ENCODE data around the gene DMRT3. TPM values are rescaled to one million over a fixed set of nuclear protein-coding genes. Genes with fewer than 3 reads are reported as not detected.

DMRT3 gene
- total RNA-seq, 1 donor from 2014 or later, result not detected

DNA sequence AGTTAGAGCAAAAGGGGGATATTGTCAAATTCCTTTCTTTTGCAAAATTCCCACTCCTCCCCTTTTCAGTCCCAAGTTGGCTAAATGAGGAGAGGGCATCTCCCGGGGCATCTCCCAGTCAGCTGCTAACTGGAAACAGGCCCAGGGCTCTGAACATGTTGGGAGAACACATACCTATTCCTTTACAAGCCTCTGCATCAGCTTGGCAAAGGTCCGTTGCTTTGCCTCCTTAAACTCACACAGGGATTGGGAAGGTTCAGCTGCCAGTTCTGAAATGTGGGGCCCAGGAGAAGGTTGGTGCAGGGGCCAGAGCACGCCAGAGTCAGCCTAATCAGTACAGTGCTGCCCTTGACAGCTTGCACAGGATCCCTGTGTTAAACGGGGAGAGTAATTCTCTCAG lies 11.0 kb upstream of the DMRT3 start:
- no peak overlapping the region for H3K4me3 Mint-ChIP-seq (ENCODE audit: unreplicated experiment)
- no peak overlapping the region for H3K27ac Mint-ChIP-seq (ENCODE audit: unreplicated experiment)
- H3K9me3 Mint-ChIP-seq (ENCODE audit: unreplicated experiment), result no peaks in the 10 kb centered on the region
- TF ChIP-seq, protein P1, sequence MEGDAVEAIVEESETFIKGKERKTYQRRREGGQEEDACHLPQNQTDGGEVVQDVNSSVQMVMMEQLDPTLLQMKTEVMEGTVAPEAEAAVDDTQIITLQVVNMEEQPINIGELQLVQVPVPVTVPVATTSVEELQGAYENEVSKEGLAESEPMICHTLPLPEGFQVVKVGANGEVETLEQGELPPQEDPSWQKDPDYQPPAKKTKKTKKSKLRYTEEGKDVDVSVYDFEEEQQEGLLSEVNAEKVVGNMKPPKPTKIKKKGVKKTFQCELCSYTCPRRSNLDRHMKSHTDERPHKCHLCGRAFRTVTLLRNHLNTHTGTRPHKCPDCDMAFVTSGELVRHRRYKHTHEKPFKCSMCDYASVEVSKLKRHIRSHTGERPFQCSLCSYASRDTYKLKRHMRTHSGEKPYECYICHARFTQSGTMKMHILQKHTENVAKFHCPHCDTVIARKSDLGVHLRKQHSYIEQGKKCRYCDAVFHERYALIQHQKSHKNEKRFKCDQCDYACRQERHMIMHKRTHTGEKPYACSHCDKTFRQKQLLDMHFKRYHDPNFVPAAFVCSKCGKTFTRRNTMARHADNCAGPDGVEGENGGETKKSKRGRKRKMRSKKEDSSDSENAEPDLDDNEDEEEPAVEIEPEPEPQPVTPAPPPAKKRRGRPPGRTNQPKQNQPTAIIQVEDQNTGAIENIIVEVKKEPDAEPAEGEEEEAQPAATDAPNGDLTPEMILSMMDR (IDR thresholded peaks at IDR 0.05; ENCODE audit: unreplicated experiment), result no peak
- no peak for DNase-seq (ENCODE audit: low spot score)
- no peaks in the 10 kb centered on the region for H3K36me3 Mint-ChIP-seq (ENCODE audit: low read depth, unreplicated experiment)
- H3K4me1 Mint-ChIP-seq (ENCODE audit: unreplicated experiment), result peaks cover 13% of the 10 kb centered on the region
- H3K27me3 Mint-ChIP-seq (ENCODE audit: unreplicated experiment), result peaks cover 16% of the 10 kb centered on the region

- DNase-seq (ENCODE audit: low spot score), result no peak
- Mint-ChIP-seq H3K4me3 (ENCODE audit: unreplicated experiment) (no peak overlapping the region), H3K9me3 (ENCODE audit: unreplicated experiment) (no peaks in the 10 kb centered on the region), H3K27ac (ENCODE audit: unreplicated experiment) (no peak overlapping the region), H3K36me3 (ENCODE audit: low read depth, unreplicated experiment) (no peaks in the 10 kb centered on the region), H3K4me1 (ENCODE audit: unreplicated experiment) (peaks cover 16% of the 10 kb centered on the region), H3K27me3 (ENCODE audit: unreplicated experiment) (peaks cover 19% of the 10 kb centered on the region)
- TF ChIP-seq, protein P1 (IDR thresholded peaks at IDR 0.05; ENCODE audit: unreplicated experiment), result no peak
Measured at GRCh38 chr9:966870-967269, 9.6 kb upstream of the DMRT3 start.

DNA sequence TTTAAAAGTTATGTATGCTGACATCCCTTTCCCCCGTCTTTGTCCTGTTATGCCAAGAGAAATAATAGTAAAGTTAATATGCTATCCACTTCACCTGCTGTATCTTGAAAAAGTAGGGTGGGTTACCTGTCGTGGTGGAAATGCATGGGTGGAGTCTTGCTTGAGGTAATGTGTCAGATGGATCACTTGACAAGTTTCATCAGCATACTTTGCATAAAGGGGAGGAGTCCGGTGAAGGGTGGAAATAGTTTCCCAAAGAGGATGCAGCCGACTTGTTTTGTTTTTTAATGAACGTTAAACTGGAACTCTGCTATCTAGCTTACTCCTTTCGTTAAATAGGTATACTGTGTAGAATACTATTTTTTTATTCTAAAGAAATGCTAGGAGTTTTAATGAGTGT lies 9.0 kb upstream of the DMRT3 start:
- Mint-ChIP-seq H3K9me3 (ENCODE audit: unreplicated experiment) (no peaks in the 10 kb centered on the region), H3K27me3 (ENCODE audit: unreplicated experiment) (peaks cover 19% of the 10 kb centered on the region), H3K27ac (ENCODE audit: unreplicated experiment) (no peak overlapping the region), H3K4me3 (ENCODE audit: unreplicated experiment) (no peak overlapping the region), H3K36me3 (ENCODE audit: low read depth, unreplicated experiment) (no peaks in the 10 kb centered on the region), H3K4me1 (ENCODE audit: unreplicated experiment) (peaks cover 16% of the 10 kb centered on the region)
- TF ChIP-seq, protein P1 (IDR thresholded peaks at IDR 0.05; ENCODE audit: unreplicated experiment), result no peak
- no peak for DNase-seq (ENCODE audit: low spot score)

DNA sequence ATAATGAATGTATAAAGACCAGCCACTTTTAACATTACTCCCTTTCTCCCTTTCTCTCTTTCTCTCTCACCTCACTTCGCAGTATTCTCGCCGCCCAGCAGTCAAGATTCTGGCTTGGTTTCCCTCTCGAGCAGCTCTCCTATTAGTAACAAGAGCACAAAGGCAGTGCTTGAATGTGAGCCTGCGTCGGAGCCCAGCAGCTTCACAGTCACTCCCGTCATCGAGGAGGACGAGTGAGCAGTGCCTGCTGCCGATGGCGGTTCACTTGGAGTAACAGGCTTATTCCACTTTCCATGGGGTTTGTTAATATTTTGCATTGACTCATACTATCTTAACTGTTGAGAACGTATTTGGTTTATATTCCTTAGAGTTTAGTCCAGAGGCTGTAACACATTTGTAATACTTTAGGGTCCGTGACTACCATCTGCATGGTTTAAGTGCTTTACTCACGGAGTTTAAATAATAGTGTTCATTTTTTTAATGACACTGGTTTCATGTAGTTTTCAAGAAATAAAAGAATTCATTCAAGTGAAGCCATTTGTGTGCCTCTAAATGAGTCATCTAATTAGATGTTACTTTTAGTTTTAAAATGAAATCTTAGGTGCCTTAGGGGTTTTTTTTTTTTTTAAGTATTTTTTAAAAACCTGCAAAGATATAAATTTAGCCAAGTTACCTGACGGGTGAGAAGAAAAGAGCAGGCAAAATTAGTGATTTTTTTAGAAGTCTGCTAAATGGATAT lies 8.4 kb upstream of the DMRT3 start:
- Mint-ChIP-seq H3K27ac (ENCODE audit: unreplicated experiment) (peak overlapping the region; percentile 67), H3K4me3 (ENCODE audit: unreplicated experiment) (peak overlapping the region; percentile 54), H3K27me3 (ENCODE audit: unreplicated experiment) (peaks cover 20% of the 10 kb centered on the region), H3K4me1 (ENCODE audit: unreplicated experiment) (peaks cover 16% of the 10 kb centered on the region), H3K9me3 (ENCODE audit: unreplicated experiment) (no peaks in the 10 kb centered on the region), H3K36me3 (ENCODE audit: low read depth, unreplicated experiment) (no peaks in the 10 kb centered on the region)
- TF ChIP-seq, protein P1 (IDR thresholded peaks at IDR 0.05; ENCODE audit: unreplicated experiment), result no peak
- peak; percentile 51 for DNase-seq (ENCODE audit: low spot score)

DNA sequence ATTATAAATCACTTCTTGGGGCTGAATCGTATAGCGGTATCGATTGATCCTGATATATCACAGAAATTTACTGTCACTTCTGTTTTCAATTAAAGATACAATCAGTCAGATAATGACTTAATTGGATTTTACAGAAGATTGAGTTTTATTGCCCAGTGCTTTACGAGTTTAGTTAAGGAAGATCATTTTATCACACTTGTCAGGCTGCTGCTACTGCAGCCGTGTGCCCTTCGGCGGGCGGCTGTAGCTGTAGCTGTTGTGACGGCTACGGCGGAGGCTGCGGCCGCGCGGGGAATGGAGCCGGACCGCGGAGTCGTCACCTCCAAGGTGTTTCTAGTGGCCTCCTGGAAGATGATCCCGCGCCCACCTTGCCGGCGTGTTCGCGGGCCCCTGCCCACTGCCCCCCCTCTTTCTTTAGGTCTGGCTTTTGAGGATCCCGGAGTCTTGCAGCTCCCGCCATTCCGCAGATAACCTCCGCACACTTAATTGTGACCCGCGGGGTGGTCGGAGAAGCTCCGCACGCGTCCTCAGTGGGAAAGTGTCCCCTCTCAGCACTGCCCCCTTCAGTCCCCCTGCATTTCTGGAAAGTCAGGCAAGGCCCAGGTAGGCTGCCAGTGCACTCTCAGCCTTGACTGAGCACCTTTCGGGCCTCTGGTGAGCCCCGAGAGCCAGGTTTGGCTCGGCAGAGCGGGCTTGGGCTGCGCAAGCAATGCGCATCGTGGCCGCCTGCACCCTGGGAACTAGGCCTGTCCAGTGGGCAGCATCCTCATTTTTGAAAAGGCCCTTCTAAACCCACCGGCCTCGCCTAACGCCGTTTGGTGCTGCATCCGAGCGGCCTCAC lies 6.9 kb upstream of the DMRT3 start:
- Mint-ChIP-seq H3K27ac (ENCODE audit: unreplicated experiment) (no peak overlapping the region), H3K9me3 (ENCODE audit: unreplicated experiment) (no peaks in the 10 kb centered on the region), H3K27me3 (ENCODE audit: unreplicated experiment) (peaks cover 27% of the 10 kb centered on the region), H3K4me3 (ENCODE audit: unreplicated experiment) (no peak overlapping the region), H3K36me3 (ENCODE audit: low read depth, unreplicated experiment) (no peaks in the 10 kb centered on the region), H3K4me1 (ENCODE audit: unreplicated experiment) (peaks cover 19% of the 10 kb centered on the region)
- DNase-seq (ENCODE audit: low spot score), result peak; percentile 23
- TF ChIP-seq, protein P1 (IDR thresholded peaks at IDR 0.05; ENCODE audit: unreplicated experiment), result no peak

Data from endothelial cell (in vitro differentiated cells).